ENCODE results near the gene VSX1.

Gene VSX1

GRCh38 chr20:25081730-25082497 lies at the start of gene VSX1:
Gene VSX1 (minus strand): TSS chr20:25082141. CDS start chr20:25082096, 45 bp downstream.
- ATAC-seq (no peak), DNase-seq (no peak)
- H3K36me3 Mint-ChIP-seq (ENCODE audit: low read depth): no peaks in the 10 kb centered on the region
- no peak within 1 kb of the TSS for H3K27ac Mint-ChIP-seq
- no peaks in the 10 kb centered on the region for H3K9me3 Mint-ChIP-seq
- H3K4me3 Mint-ChIP-seq: no peak within 1 kb of the TSS
- peaks cover 79% of the 10 kb centered on the region for H3K27me3 Mint-ChIP-seq
- H3K4me1 Mint-ChIP-seq: peaks cover 32% of the 10 kb centered on the region

GRCh38 chr20:25129908-25130307 lies 48.0 kb upstream of the VSX1 start:
- no peak for ATAC-seq
- Mint-ChIP-seq H3K27me3 (peaks cover 2% of the 10 kb centered on the region), H3K4me1 (no peaks in the 10 kb centered on the region), H3K36me3 (ENCODE audit: low read depth) (no peaks in the 10 kb centered on the region), H3K27ac (no peak overlapping the region), H3K9me3 (no peaks in the 10 kb centered on the region), H3K4me3 (no peak overlapping the region)
- no peak for DNase-seq

- Mint-ChIP-seq H3K27me3 (peaks cover 2% of the 10 kb centered on the region), H3K9me3 (no peaks in the 10 kb centered on the region), H3K4me3 (no peak overlapping the region), H3K36me3 (ENCODE audit: low read depth) (no peaks in the 10 kb centered on the region), H3K27ac (no peak overlapping the region), H3K4me1 (no peaks in the 10 kb centered on the region)
- ATAC-seq: no peak
- DNase-seq: no peak
Observed at GRCh38 chr20:25129428-25129827, 47.5 kb upstream of the VSX1 start.

GRCh38 chr20:25128649-25129048 lies 46.7 kb upstream of the VSX1 start:
- no peak for DNase-seq
- peaks cover 2% of the 10 kb centered on the region for H3K27me3 Mint-ChIP-seq
- ATAC-seq: no peak
- no peaks in the 10 kb centered on the region for H3K9me3 Mint-ChIP-seq
- H3K27ac Mint-ChIP-seq: no peak overlapping the region
- H3K4me1 Mint-ChIP-seq: no peaks in the 10 kb centered on the region
- H3K4me3 Mint-ChIP-seq: no peak overlapping the region
- no peaks in the 10 kb centered on the region for H3K36me3 Mint-ChIP-seq (ENCODE audit: low read depth)

- DNase-seq: no peak
- no peak for ATAC-seq
- H3K27me3 Mint-ChIP-seq: peaks cover 2% of the 10 kb centered on the region
- no peaks in the 10 kb centered on the region for H3K36me3 Mint-ChIP-seq (ENCODE audit: low read depth)
- no peak overlapping the region for H3K4me3 Mint-ChIP-seq
- no peak overlapping the region for H3K27ac Mint-ChIP-seq
- H3K4me1 Mint-ChIP-seq: no peaks in the 10 kb centered on the region
- H3K9me3 Mint-ChIP-seq: no peaks in the 10 kb centered on the region
Observed at GRCh38 chr20:25127761-25128537, 46.0 kb upstream of the VSX1 start.

- Mint-ChIP-seq H3K4me1 (no peaks in the 10 kb centered on the region), H3K36me3 (ENCODE audit: low read depth) (no peaks in the 10 kb centered on the region), H3K4me3 (no peak overlapping the region), H3K9me3 (no peaks in the 10 kb centered on the region), H3K27ac (no peak overlapping the region), H3K27me3 (no peaks in the 10 kb centered on the region)
- DNase-seq (no peak), ATAC-seq (no peak)
Observed at GRCh38 chr20:25126204-25127029, 44.5 kb upstream of the VSX1 start.

GRCh38 chr20:25125636-25126035 lies 43.7 kb upstream of the VSX1 start:
- ATAC-seq: no peak
- no peak overlapping the region for H3K4me3 Mint-ChIP-seq
- DNase-seq: no peak
- no peaks in the 10 kb centered on the region for H3K36me3 Mint-ChIP-seq (ENCODE audit: low read depth)
- H3K9me3 Mint-ChIP-seq: no peaks in the 10 kb centered on the region
- H3K27ac Mint-ChIP-seq: no peak overlapping the region
- H3K4me1 Mint-ChIP-seq: no peaks in the 10 kb centered on the region
- H3K27me3 Mint-ChIP-seq: peaks cover 2% of the 10 kb centered on the region

- Mint-ChIP-seq H3K4me3 (no peak overlapping the region), H3K4me1 (no peaks in the 10 kb centered on the region), H3K36me3 (ENCODE audit: low read depth) (no peaks in the 10 kb centered on the region), H3K9me3 (no peaks in the 10 kb centered on the region), H3K27ac (no peak overlapping the region), H3K27me3 (peaks cover 6% of the 10 kb centered on the region)
- no peak for ATAC-seq
- no peak for DNase-seq
Observed at GRCh38 chr20:25120920-25121319, 39.0 kb upstream of the VSX1 start.

GRCh38 chr20:25120457-25120856 lies 38.5 kb upstream of the VSX1 start:
- Mint-ChIP-seq H3K27ac (no peak overlapping the region), H3K36me3 (ENCODE audit: low read depth) (no peaks in the 10 kb centered on the region), H3K4me3 (no peak overlapping the region), H3K27me3 (peaks cover 6% of the 10 kb centered on the region), H3K4me1 (no peaks in the 10 kb centered on the region), H3K9me3 (no peaks in the 10 kb centered on the region)
- no peak for DNase-seq
- ATAC-seq: no peak

GRCh38 chr20:25118529-25118928 lies 36.6 kb upstream of the VSX1 start:
- no peak for DNase-seq
- H3K4me3 Mint-ChIP-seq: no peak overlapping the region
- no peaks in the 10 kb centered on the region for H3K36me3 Mint-ChIP-seq (ENCODE audit: low read depth)
- no peak for ATAC-seq
- peaks cover 13% of the 10 kb centered on the region for H3K27me3 Mint-ChIP-seq
- H3K4me1 Mint-ChIP-seq: no peaks in the 10 kb centered on the region
- no peaks in the 10 kb centered on the region for H3K9me3 Mint-ChIP-seq
- no peak overlapping the region for H3K27ac Mint-ChIP-seq

- H3K4me1 Mint-ChIP-seq: no peaks in the 10 kb centered on the region
- no peak overlapping the region for H3K27ac Mint-ChIP-seq
- no peaks in the 10 kb centered on the region for H3K36me3 Mint-ChIP-seq (ENCODE audit: low read depth)
- H3K27me3 Mint-ChIP-seq: peaks cover 13% of the 10 kb centered on the region
- no peak overlapping the region for H3K4me3 Mint-ChIP-seq
- ATAC-seq (no peak), DNase-seq (no peak)
- no peaks in the 10 kb centered on the region for H3K9me3 Mint-ChIP-seq
Observed at GRCh38 chr20:25117990-25118389, 36.0 kb upstream of the VSX1 start.

GRCh38 chr20:25116739-25117458 lies 35.0 kb upstream of the VSX1 start:
- no peak for DNase-seq
- Mint-ChIP-seq H3K27me3 (peaks cover 13% of the 10 kb centered on the region), H3K27ac (no peak overlapping the region), H3K4me3 (no peak overlapping the region), H3K9me3 (no peaks in the 10 kb centered on the region), H3K4me1 (no peaks in the 10 kb centered on the region), H3K36me3 (ENCODE audit: low read depth) (no peaks in the 10 kb centered on the region)
- ATAC-seq: no peak

GRCh38 chr20:25103526-25103925 lies 21.6 kb upstream of the VSX1 start:
- H3K27ac Mint-ChIP-seq: no peak overlapping the region
- no peak for ATAC-seq
- no peak for DNase-seq

GRCh38 chr20:25100914-25101313 lies 19.0 kb upstream of the VSX1 start:
- Mint-ChIP-seq H3K4me1 (peaks cover 19% of the 10 kb centered on the region), H3K27me3 (peaks cover 17% of the 10 kb centered on the region)

More at GRCh38 chr20:25103526-25103925, 21.6 kb upstream of the VSX1 start:
- no peaks in the 10 kb centered on the region for H3K9me3 Mint-ChIP-seq
- peaks cover 13% of the 10 kb centered on the region for H3K4me1 Mint-ChIP-seq
- H3K36me3 Mint-ChIP-seq (ENCODE audit: low read depth): no peaks in the 10 kb centered on the region
- H3K4me3 Mint-ChIP-seq: no peak overlapping the region
- H3K27me3 Mint-ChIP-seq: peaks cover 31% of the 10 kb centered on the region

More at GRCh38 chr20:25100914-25101313, 19.0 kb upstream of the VSX1 start:
- no peaks in the 10 kb centered on the region for H3K9me3 Mint-ChIP-seq
- H3K36me3 Mint-ChIP-seq (ENCODE audit: low read depth): no peaks in the 10 kb centered on the region
- no peak for ATAC-seq
- H3K4me3 Mint-ChIP-seq: no peak overlapping the region
- DNase-seq: no peak
- no peak overlapping the region for H3K27ac Mint-ChIP-seq

Data from activated naive CD8-positive, alpha-beta T cell treated with anti-CD3 and anti-CD28 coated beads, Interleukin-2, amount 50 U/mL, for 24 hours (primary cell).